ENCODE measurements around the gene NCKAP5. TPM values are rescaled to one million over a fixed set of nuclear protein-coding genes. Genes with fewer than 3 reads are reported as not detected.

The NCKAP5 gene
- total and polyA plus RNA-seq, 8 donors, result 0.23 to 1.5 (median 0.44) TPM

DNA sequence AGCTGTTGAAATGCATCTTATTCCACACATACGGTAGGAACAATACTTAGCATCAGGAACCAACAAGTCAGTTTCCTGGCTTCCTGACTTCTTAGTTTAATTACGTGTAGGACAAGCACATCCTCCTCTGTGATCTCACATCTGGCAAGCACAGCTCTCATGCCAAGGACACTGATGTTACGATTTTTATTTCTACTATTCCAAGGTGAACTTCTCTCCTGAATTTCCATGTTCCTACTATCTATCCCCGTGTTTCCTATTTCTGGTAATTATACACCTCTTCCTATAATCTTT is 374.0 kb downstream of the NCKAP5 start:
- intact Hi-C loops (cut with DNase I), result no loop called here
- H3K9me3 ChIP-seq, result no peaks in the 10 kb centered on the region
- ATAC-seq, result no peak
- 48 to 49% methylated on average over 4 of the region's 4 CpGs for WGBS, 2 donors
- H3K27me3 ChIP-seq, result no peaks in the 10 kb centered on the region
- no peak overlapping the region for H3K27ac ChIP-seq
- no peaks in the 10 kb centered on the region for H3K4me1 ChIP-seq
- TF ChIP-seq, protein P1, sequence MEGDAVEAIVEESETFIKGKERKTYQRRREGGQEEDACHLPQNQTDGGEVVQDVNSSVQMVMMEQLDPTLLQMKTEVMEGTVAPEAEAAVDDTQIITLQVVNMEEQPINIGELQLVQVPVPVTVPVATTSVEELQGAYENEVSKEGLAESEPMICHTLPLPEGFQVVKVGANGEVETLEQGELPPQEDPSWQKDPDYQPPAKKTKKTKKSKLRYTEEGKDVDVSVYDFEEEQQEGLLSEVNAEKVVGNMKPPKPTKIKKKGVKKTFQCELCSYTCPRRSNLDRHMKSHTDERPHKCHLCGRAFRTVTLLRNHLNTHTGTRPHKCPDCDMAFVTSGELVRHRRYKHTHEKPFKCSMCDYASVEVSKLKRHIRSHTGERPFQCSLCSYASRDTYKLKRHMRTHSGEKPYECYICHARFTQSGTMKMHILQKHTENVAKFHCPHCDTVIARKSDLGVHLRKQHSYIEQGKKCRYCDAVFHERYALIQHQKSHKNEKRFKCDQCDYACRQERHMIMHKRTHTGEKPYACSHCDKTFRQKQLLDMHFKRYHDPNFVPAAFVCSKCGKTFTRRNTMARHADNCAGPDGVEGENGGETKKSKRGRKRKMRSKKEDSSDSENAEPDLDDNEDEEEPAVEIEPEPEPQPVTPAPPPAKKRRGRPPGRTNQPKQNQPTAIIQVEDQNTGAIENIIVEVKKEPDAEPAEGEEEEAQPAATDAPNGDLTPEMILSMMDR (IDR thresholded peaks at IDR 0.05), result no peak
- no peak overlapping the region for H3K4me3 ChIP-seq
- H3K36me3 ChIP-seq, result no peaks in the 10 kb centered on the region
- no peak for FAIRE-seq
- no peak for DNase-seq

DNA sequence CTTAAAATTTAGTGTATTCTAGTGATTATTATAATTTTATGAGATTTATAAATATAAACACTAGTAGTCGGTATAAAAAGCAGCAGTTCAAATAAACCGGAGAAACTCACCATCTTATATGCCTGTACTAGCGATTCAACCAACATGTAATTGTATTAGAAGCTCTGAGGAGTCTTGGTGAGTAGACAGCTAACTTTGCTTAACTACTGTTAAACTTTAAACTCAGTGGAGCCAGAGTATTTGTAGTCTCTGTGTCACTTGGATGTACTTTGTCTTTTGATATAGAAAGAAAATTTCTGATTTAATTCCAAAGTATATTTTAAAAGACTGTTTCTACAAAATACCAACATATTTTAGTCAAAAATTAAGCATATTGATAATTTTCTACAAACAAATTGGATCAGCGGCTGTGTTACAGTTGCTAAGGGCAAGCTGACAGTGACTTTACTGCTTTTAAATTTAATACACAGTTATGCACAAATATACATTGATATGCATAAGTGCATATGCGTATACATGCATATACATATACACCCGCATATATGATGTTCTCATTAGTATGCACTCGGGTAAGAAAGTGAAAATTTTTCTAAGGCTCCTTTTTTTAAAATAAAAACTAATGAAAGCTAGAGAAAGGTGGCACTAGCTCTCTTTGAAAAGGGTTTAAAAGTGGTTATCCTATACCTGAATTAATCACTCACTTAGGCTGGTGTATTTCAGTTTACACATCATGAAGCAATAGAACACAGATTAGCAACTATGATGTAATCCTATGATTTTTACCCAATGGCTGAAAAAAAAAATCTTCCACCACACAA is 374.5 kb downstream of the NCKAP5 start:
- DNase-seq (no peak), ATAC-seq (no peak), FAIRE-seq (no peak)
- no peak overlapping the region for H3K27ac ChIP-seq
- H3K4me1 ChIP-seq, result no peaks in the 10 kb centered on the region
- H3K27me3 ChIP-seq, result no peaks in the 10 kb centered on the region
- H3K36me3 ChIP-seq, result no peaks in the 10 kb centered on the region
- no peaks in the 10 kb centered on the region for H3K9me3 ChIP-seq
- 57 to 67% methylated on average over 7 of the region's 7 CpGs for WGBS, 2 donors
- intact Hi-C loops (cut with DNase I), result no loop called here
- no peak overlapping the region for H3K4me3 ChIP-seq
- TF ChIP-seq, protein P1 (IDR thresholded peaks at IDR 0.05), result no peak

DNA sequence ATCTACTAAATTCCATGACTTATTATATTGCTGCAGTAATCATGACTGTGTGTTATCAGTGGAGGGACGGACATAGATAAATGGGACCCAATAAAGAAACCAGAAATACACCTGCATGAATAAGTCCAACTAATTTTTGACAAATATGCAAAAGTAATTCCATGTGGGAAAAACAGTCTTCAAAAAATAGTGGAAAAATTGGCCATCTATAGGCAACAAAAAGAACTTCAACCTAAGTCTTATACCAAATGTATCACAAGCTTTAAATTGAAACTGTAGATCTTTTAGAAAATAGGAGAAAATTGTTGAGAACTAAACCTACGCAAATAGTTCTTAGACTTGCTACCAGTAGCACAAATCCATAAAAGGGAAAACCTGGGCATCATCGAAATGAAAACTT is 376.2 kb downstream of the NCKAP5 start:
- no peak for DNase-seq
- H3K36me3 ChIP-seq, result no peaks in the 10 kb centered on the region

DNA sequence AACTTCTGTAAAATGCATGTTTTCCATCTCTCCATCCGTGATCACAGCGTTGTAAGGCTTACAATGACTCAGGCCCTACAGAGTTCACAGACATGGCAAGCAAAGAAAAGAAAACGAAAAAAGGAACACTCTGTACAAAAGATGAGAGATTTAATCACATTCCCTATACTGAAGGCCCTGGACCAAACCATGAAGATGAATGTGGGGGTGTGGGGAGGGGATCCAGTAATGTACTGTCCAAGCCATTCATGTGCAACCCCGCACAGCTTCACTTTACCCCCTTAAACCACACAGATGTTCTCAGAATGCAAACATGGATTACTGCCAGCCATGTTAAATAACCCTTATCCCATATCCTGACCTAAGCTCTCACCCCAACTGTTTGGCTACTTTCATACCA is 391.1 kb downstream of the NCKAP5 start:
- Histone ChIP-seq H3K9me3 (no peaks in the 10 kb centered on the region), H3K27me3 (no peaks in the 10 kb centered on the region), H3K4me3 (no peak overlapping the region), H3K36me3 (no peaks in the 10 kb centered on the region), H3K27ac (no peak overlapping the region), H3K4me1 (no peaks in the 10 kb centered on the region)
- TF ChIP-seq, protein P1 (IDR thresholded peaks at IDR 0.05), result no peak
- FAIRE-seq (no peak), ATAC-seq (no peak), DNase-seq (no peak)
- intact Hi-C loops (cut with DNase I), result no loop called here
- WGBS, 2 donors, result 84 to 85% methylated on average over 4 of the region's 4 CpGs

More for the DNA sequence above, 376.2 kb downstream of the NCKAP5 start:
- H3K4me1 ChIP-seq, result no peaks in the 10 kb centered on the region
- 84 to 90% methylated on average over 3 of the region's 3 CpGs for WGBS, 2 donors
- H3K9me3 ChIP-seq, result no peaks in the 10 kb centered on the region
- TF ChIP-seq, protein P1 (IDR thresholded peaks at IDR 0.05), result no peak
- intact Hi-C loops (cut with DNase I), result no loop called here
- ATAC-seq, result no peak
- no peaks in the 10 kb centered on the region for H3K27me3 ChIP-seq
- FAIRE-seq, result no peak
- no peak overlapping the region for H3K4me3 ChIP-seq
- H3K27ac ChIP-seq, result no peak overlapping the region

DNA sequence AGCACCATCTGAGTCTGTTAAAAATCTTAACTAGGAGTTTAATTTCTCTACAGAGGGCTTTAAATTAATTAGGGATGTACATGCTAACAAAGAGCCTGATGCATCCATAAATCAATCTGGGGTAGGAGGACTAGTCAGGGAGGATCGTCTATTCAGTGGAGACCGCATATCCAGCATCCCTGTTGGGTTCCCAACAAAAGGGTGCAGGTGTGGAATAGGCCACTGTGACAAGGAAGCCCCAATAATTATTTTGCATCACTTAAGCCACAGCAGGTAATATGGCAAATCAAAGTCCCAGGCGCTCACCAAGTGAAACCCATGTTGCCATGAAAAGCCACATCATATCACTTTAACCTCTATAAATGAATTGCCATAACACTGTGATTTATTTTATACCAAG is 392.3 kb downstream of the NCKAP5 start:
- no peaks in the 10 kb centered on the region for H3K27me3 ChIP-seq
- TF ChIP-seq, protein P1 (IDR thresholded peaks at IDR 0.05), result no peak
- no peaks in the 10 kb centered on the region for H3K9me3 ChIP-seq
- no peak for FAIRE-seq
- no peak overlapping the region for H3K27ac ChIP-seq
- 90 to 99% methylated on average over 3 of the region's 3 CpGs for WGBS, 2 donors
- no peaks in the 10 kb centered on the region for H3K4me1 ChIP-seq
- ATAC-seq, result no peak
- H3K4me3 ChIP-seq, result no peak overlapping the region
- no peaks in the 10 kb centered on the region for H3K36me3 ChIP-seq
- no peak for DNase-seq
- intact Hi-C loops (cut with DNase I), result no loop called here

Measured in pancreas (tissue), 10 donors.